GM21423 (cell line): ENCODE measurements around the gene BUD31.
"Not testable (repeated sequence)": the region's sequence is repeated elsewhere in the genome, so short reads cannot be mapped to it uniquely, and the experiment has no call there.

Experiments used
- ATAC-seq: cut with Tn5 transposase; IDR thresholded peaks from one replicate; pipeline ENCODE4 v1.9.1; 2021; ENCODE audit warnings: mild to moderate bottlenecking, moderate library complexity; ENCODE audit not compliant: unreplicated experiment

BUD31 gene

DNA sequence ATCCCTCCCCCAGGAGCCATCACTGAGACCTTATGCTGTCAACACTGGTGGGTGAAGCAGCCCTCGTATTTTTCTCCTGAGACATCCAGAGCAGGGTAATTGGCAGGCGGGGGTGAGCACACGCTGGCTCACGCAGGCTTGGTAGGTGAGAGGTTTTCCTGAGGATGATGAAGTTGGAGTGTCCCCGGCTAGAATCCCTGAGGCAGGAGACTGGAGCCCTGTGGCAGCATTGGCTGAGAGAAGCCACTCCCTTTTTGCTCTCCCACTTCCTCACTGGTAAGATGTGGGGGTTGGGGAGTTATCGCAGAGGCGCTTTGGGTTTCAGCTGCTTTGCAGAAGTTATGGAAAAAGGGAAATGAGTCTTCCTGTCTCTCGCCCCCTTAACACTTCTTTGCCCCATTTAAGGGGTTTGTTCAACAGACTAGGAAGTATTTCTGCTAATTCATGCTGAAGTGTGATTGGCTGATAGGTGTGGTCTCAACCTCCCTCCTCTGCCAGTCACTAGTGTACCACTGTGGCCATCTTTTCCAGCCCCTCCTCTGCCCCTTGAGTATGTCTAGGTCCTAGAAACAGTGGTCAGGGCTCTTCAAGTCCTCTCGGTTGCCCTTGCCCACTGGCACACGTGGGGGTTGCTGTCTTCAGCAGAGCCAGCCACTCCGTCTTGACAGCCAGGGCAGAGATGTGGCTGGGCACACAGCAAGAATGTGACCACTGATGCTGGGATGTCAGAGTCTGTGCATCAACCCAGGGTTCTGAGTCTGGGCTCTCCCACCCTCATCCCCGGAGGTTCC, 28.5 kb upstream of the BUD31 start:
- ATAC-seq: peak; percentile 44

GRCh38 chr7:99380823-99381663, 27.7 kb upstream of the BUD31 start:
- ATAC-seq: peak; percentile 76

- ATAC-seq: no peak
These were observed 27.1 kb upstream of the BUD31 start for GRCh38 chr7:99381664-99382075.

DNA sequence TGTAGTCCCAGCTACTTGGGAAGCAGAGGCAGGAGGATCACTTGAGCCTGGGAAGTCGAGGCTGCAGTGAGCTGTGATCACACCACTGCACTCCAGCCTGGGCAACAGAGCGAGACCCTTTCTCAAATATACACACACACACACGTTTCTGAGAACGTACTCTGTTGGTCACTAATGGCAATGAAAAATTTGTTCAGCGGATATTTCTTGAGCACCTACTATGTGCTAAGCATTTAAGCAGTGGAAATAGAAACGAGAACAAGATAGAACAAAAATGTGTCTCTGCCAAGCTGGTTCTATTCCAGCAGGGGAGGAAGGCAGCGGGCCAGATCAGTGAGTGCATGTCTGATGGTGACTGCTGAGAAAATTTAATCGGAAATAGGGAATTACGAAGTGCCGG, 25.6 kb upstream of the BUD31 start:
- no peak for ATAC-seq

DNA sequence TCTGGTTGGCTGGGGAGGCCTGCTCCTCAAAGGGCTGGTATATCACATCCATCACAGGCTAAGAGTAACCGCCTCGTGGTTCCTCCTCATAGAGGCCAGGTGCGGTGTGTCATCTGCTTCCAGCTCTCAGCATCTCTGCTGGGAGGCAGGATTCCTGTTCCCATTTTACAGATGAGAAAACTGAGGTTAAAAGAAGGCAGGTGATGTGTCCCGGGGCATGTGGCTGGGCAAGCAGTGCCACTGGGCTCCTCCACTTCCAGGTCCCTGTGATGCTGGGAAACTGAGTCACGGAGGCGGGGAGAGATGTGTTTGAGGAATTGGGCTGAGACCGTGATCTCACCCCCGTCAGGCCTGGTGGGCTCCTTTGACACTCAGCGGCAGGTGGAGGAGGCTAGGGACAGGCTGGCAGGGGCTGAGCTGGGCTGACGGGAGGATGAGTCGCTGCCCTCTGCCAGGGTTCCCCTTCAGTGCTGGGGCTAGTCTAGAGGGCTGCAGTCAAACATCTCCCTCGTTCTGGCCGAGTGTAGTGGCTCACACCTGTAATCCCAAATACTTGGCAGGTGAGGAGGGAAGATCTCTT, 24.9 kb upstream of the BUD31 start:
- ATAC-seq: no peak

DNA sequence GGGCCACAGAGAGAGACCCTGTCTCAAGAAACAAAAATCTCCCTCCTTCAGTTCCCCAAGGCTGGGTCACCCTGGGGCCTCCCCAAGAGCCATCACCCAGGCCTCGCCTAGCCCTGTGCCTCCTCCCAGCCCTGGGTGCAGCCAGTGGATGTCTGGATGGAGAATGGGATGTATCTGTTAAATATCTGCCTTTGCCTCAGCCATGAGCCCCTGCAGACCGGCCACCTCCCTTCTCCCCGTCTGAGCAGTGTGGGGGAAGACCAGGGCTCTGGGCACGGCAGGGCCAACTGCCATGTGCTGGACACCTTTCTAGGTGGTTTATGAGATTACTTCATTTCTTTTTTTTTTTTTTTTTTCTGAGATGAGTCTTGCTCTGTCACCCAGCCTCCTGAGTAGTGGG, 24.2 kb upstream of the BUD31 start:
- no peak for ATAC-seq

DNA sequence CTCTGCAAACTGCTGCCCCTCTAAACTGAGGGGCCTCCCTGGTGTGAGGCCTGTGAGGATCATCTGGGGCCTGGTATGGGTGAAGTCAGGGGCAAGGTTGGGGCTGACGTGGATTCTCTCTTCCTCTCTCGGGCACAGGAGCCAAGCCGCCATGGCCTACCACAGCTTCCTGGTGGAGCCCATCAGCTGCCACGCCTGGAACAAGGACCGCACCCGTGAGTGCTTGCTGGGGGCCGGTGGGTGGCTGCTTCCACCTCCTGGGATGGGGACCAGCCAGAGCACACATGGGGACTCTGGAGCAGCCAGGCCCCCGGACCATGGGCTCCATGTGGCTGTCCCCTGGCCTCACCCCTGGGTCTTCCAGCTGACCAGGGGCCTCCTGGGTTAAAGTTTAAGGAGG, 23.2 kb upstream of the BUD31 start:
- ATAC-seq: no peak

DNA sequence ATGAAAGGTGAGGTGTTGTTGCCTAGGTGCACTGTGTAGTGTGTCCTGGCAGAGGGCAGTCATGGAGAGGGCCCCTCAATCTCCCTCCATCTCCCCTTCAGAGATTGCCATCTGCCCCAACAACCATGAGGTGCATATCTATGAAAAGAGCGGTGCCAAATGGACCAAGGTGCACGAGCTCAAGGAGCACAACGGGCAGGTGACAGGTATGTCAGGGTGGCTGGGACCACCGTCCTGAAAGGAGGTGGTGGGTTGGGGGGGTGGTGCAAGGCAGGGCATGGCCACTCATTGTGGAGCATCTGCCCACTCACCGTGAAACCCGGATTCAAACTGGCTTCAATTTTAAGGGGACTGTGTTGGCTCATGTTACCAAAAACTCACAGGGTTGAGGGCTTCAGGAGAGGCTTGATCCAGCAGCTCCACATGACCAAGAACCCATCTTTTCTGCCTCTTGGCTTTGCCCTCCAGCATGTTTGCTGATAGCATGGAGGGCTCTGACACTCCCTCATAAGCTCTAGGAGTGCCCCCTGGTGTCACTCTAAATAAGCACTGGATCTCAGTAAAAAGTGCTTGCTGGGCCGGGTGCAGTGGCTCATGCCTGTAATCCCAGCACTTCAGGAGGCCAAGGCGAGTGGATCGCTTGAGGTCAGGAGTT, 22.1 kb upstream of the BUD31 start:
- no peak for ATAC-seq

DNA sequence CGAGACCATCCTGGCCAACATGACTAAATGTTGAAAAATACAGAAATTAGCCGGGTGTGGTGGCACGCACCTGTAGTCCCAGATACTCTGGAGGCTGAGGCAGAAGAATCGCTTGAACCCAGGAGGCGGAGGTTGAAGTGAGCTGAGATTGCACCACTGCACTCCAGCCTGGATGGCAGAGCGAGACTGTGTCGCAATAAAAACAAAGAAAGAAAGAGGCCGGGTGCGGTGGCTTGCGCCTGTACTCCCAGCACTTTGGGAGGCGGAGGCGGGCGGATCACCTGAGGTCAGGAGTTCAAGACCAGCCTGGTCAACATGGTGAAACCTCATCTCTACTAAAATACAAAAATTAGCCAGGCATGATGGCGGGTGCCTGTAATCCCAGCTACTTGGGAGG, 21.5 kb upstream of the BUD31 start:
- not testable (repeated sequence) for ATAC-seq

- ATAC-seq: no peak
These were observed 20.9 kb upstream of the BUD31 start for GRCh38 chr7:99387912-99388311.

GRCh38 chr7:99389772-99390171, 19.0 kb upstream of the BUD31 start:
- no peak for ATAC-seq

DNA sequence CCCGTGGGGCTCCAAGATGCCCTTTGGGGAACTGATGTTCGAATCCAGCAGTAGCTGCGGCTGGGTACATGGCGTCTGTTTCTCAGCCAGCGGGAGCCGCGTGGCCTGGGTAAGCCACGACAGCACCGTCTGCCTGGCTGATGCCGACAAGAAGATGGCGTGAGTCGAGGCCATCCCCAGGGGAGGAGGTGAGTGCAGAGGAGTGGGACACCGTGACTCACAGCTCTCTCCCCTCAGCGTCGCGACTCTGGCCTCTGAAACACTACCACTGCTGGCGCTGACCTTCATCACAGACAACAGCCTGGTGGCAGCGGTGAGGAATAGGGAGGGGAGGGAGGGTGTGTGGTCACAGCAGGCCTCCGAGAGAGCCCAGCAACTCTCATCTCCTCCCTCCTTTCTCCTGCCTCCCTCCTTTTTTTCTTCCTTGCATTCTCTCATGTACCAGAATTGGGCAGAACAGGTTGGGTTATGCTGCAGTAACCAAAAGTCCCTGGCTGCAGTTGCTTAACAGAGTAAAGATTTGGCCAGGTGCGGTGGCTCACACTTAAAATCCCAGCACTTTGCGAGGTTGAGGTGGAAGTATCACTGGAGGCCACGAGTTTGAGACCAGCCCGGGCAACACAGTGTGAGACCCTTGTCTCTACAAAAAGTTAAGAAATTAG, 17.7 kb upstream of the BUD31 start:
- no peak for ATAC-seq

GRCh38 chr7:99392046-99392445, 16.7 kb upstream of the BUD31 start:
- ATAC-seq: no peak

- ATAC-seq: peak; percentile 47
These were observed 16.0 kb upstream of the BUD31 start for GRCh38 chr7:99392659-99393354.

- peak; percentile 21 for ATAC-seq
These were observed 15.2 kb upstream of the BUD31 start for GRCh38 chr7:99393355-99394187.

- ATAC-seq: no peak
These were observed 14.6 kb upstream of the BUD31 start for GRCh38 chr7:99394188-99394502.

GRCh38 chr7:99395616-99396327, 13.0 kb upstream of the BUD31 start:
- ATAC-seq: no peak

DNA sequence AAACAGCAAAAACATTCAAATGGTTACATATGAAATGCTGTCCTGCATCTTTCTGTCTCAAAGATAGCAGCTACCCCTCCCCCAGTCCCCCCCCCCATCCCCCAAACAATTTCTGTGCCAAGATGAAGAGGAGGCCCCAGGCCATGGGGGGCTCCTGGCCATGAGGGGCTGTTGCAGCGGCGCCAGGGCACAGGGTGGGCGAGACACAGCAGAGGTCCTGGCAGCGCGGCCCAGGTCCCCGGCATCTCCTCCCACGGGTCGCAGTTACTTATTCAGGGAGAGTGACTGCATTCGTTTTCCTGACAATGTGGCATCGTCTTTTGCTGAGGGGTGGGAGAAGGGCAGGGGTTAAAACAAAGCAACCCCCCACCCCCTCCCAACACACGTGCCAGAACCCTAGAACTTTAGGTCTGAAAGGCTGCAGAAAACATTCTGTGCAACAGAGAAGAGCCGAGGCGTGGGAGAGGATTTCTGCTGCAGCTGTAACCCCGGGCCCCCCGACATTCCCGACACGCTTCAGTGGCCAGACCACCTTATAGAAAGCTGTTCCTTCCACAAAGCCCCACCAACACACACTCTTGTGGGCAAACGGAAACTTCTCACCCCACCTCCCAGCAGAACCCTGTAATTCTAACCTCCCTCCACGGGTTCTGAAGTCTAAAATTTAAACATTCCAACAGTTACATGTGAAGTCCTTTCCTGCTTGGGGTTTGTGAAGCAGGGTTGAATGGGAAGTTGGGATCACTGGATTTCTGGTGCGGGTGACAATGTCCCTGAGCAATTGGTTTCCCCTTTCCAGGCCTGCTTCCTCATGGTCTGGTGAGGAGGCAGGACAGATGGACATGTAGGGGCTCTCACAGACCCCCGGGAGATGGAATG, 12.1 kb upstream of the BUD31 start:
- no peak for ATAC-seq
